Fibroblast of skin of right biceps (primary cell): ENCODE measurements around the gene POU6F2.

Source experiments
- DNase-seq: peaks from one replicate; pipeline ENCODE4 v3.0.0-alpha.2; 2013

POU6F2 gene

GRCh38 chr7:39261771-39262170, 284.1 kb downstream of the POU6F2 start:
- no peak for DNase-seq

GRCh38 chr7:39265641-39266591, 288.2 kb downstream of the POU6F2 start:
- peak; percentile 44 for DNase-seq

- no peak for DNase-seq
These were observed 291.3 kb downstream of the POU6F2 start for GRCh38 chr7:39269034-39269433.

- no peak for DNase-seq
These were observed 292.3 kb downstream of the POU6F2 start for GRCh38 chr7:39270018-39270417.

GRCh38 chr7:39271402-39271801, 293.7 kb downstream of the POU6F2 start:
- peak; percentile 57 for DNase-seq

- DNase-seq = peak; percentile 3
These were observed 294.4 kb downstream of the POU6F2 start for GRCh38 chr7:39272111-39272510.

GRCh38 chr7:39272691-39273090, 295.0 kb downstream of the POU6F2 start:
- DNase-seq = no peak

GRCh38 chr7:39280337-39280736, 302.6 kb downstream of the POU6F2 start:
- DNase-seq = no peak

GRCh38 chr7:39285256-39285655, 307.5 kb downstream of the POU6F2 start:
- peak; percentile 33 for DNase-seq

GRCh38 chr7:39288303-39288702, 310.6 kb downstream of the POU6F2 start:
- no peak for DNase-seq

GRCh38 chr7:39291628-39292410, 314.1 kb downstream of the POU6F2 start:
- no peak for DNase-seq

- DNase-seq = no peak
These were observed 315.5 kb downstream of the POU6F2 start for GRCh38 chr7:39293056-39293823.

GRCh38 chr7:39294022-39294421, 316.3 kb downstream of the POU6F2 start:
- DNase-seq = no peak

- no peak for DNase-seq
These were observed 318.1 kb downstream of the POU6F2 start for GRCh38 chr7:39295796-39296195.

GRCh38 chr7:39299695-39300094, 322.0 kb downstream of the POU6F2 start:
- DNase-seq = no peak

- DNase-seq = peak; percentile 17
These were observed 322.6 kb downstream of the POU6F2 start for GRCh38 chr7:39300276-39300675.

- DNase-seq = no peak
These were observed 323.8 kb downstream of the POU6F2 start for GRCh38 chr7:39301543-39301942.

- DNase-seq = no peak
These were observed 326.5 kb downstream of the POU6F2 start for GRCh38 chr7:39304178-39304577.

- DNase-seq = peak; percentile 30
These were observed 327.1 kb downstream of the POU6F2 start for GRCh38 chr7:39304668-39305405.

GRCh38 chr7:39306016-39306570, 328.4 kb downstream of the POU6F2 start:
- DNase-seq = peak; percentile 86

GRCh38 chr7:39310699-39311098, 333.0 kb downstream of the POU6F2 start:
- DNase-seq = peak; percentile 38
